ENCODE data around the gene TPM3.

TPM3 gene

GRCh38 chr1:154171223-154171583, 20.7 kb downstream of the TPM3 start:
- Histone ChIP-seq H3K4me1 (ENCODE audit: insufficient read depth, low read length, poor library complexity, severe bottlenecking) (peaks cover 10% of the 10 kb centered on the region), H3K9me2 (replicated peaks; ENCODE audit: low read depth, low read length) (no peaks in the 10 kb centered on the region), H3K4me3 (ENCODE audit: low read length, poor library complexity, severe bottlenecking) (no peak overlapping the region), H2AFZ (ENCODE audit: low read length) (no peak overlapping the region), H3K36me3 (ENCODE audit: insufficient read depth, low read length) (peaks cover 93% of the 10 kb centered on the region), H3K27me3 (ENCODE audit: insufficient read depth, low read length, poor library complexity, severe bottlenecking) (no peaks in the 10 kb centered on the region), H3K4me2 (ENCODE audit: low read depth, low read length, poor library complexity, severe bottlenecking) (no peak overlapping the region), H3K79me2 (ENCODE audit: insufficient read depth, low read length) (peaks cover 70% of the 10 kb centered on the region), H3K9ac (ENCODE audit: low read depth, low read length, poor library complexity, severe bottlenecking) (no peak overlapping the region), H4K20me1 (ENCODE audit: insufficient read depth, low read length, poor library complexity, severe bottlenecking) (peaks cover 75% of the 10 kb centered on the region), H3K9me3 (ENCODE audit: insufficient read depth, low read depth, low read length) (no peaks in the 10 kb centered on the region), H3F3A (ENCODE audit: low read depth) (0 out of 2 replicates have a peak, but pooled peaks cover 5% of the 10 kb centered on the region)
- TF ChIP-seq CTCF (conservative IDR thresholded peaks at IDR 0.05; ENCODE audit: low read length) (no peak), EZH2phosphoT487 (IDR thresholded peaks at IDR 0.05; ENCODE audit: borderline replicate concordance) (no peak)

- no peaks in the 10 kb centered on the region for H3K27me3 ChIP-seq (ENCODE audit: insufficient read depth, low read length, poor library complexity, severe bottlenecking)
- peaks cover 65% of the 10 kb centered on the region for H3K79me2 ChIP-seq (ENCODE audit: insufficient read depth, low read length)
- TF ChIP-seq EZH2phosphoT487 (IDR thresholded peaks at IDR 0.05; ENCODE audit: borderline replicate concordance) (no peak), CTCF (conservative IDR thresholded peaks at IDR 0.05; ENCODE audit: low read length) (no peak)
- no peak overlapping the region for H3K4me3 ChIP-seq (ENCODE audit: low read length, poor library complexity, severe bottlenecking)
- no peak overlapping the region for H3K9ac ChIP-seq (ENCODE audit: low read depth, low read length, poor library complexity, severe bottlenecking)
- no peaks in the 10 kb centered on the region for H3K9me3 ChIP-seq (ENCODE audit: insufficient read depth, low read depth, low read length)
- peaks cover 5% of the 10 kb centered on the region for H3K4me1 ChIP-seq (ENCODE audit: insufficient read depth, low read length, poor library complexity, severe bottlenecking)
- 0 out of 2 replicates have a peak, but pooled peaks cover 3% of the 10 kb centered on the region for H3F3A ChIP-seq (ENCODE audit: low read depth)
- peaks cover 94% of the 10 kb centered on the region for H3K36me3 ChIP-seq (ENCODE audit: insufficient read depth, low read length)
- peaks cover 70% of the 10 kb centered on the region for H4K20me1 ChIP-seq (ENCODE audit: insufficient read depth, low read length, poor library complexity, severe bottlenecking)
- no peak overlapping the region for H2AFZ ChIP-seq (ENCODE audit: low read length)
- H3K4me2 ChIP-seq (ENCODE audit: low read depth, low read length, poor library complexity, severe bottlenecking), result no peak overlapping the region
- no peaks in the 10 kb centered on the region for H3K9me2 ChIP-seq (replicated peaks; ENCODE audit: low read depth, low read length)
Measured at GRCh38 chr1:154170547-154171222, 21.2 kb downstream of the TPM3 start.

- no peaks in the 10 kb centered on the region for H3K27me3 ChIP-seq (ENCODE audit: insufficient read depth, low read length, poor library complexity, severe bottlenecking)
- H4K20me1 ChIP-seq (ENCODE audit: insufficient read depth, low read length, poor library complexity, severe bottlenecking), result peaks cover 44% of the 10 kb centered on the region
- no peaks in the 10 kb centered on the region for H3K9me3 ChIP-seq (ENCODE audit: insufficient read depth, low read depth, low read length)
- H3K4me1 ChIP-seq (ENCODE audit: insufficient read depth, low read length, poor library complexity, severe bottlenecking), result no peaks in the 10 kb centered on the region
- peaks cover 45% of the 10 kb centered on the region for H3K79me2 ChIP-seq (ENCODE audit: insufficient read depth, low read length)
- H3K9ac ChIP-seq (ENCODE audit: low read depth, low read length, poor library complexity, severe bottlenecking), result no peak overlapping the region
- H3K4me2 ChIP-seq (ENCODE audit: low read depth, low read length, poor library complexity, severe bottlenecking), result no peak overlapping the region
- no peak for TF ChIP-seq CTCF (conservative IDR thresholded peaks at IDR 0.05; ENCODE audit: low read length)
- TF ChIP-seq EZH2phosphoT487 (IDR thresholded peaks at IDR 0.05; ENCODE audit: borderline replicate concordance), result no peak
- H3K9me2 ChIP-seq (replicated peaks; ENCODE audit: low read depth, low read length), result no peaks in the 10 kb centered on the region
- peaks cover 98% of the 10 kb centered on the region for H3K36me3 ChIP-seq (ENCODE audit: insufficient read depth, low read length)
- no peak overlapping the region for H2AFZ ChIP-seq (ENCODE audit: low read length)
- no peak overlapping the region for H3K4me3 ChIP-seq (ENCODE audit: low read length, poor library complexity, severe bottlenecking)
- H3F3A ChIP-seq (ENCODE audit: low read depth), result no peaks in the 10 kb centered on the region
Measured at GRCh38 chr1:154167461-154167860, 24.4 kb downstream of the TPM3 start.

Data from Loucy (cell line).